ENCODE measurements around the gene FBXW2.

- TF ChIP-seq, protein P1, sequence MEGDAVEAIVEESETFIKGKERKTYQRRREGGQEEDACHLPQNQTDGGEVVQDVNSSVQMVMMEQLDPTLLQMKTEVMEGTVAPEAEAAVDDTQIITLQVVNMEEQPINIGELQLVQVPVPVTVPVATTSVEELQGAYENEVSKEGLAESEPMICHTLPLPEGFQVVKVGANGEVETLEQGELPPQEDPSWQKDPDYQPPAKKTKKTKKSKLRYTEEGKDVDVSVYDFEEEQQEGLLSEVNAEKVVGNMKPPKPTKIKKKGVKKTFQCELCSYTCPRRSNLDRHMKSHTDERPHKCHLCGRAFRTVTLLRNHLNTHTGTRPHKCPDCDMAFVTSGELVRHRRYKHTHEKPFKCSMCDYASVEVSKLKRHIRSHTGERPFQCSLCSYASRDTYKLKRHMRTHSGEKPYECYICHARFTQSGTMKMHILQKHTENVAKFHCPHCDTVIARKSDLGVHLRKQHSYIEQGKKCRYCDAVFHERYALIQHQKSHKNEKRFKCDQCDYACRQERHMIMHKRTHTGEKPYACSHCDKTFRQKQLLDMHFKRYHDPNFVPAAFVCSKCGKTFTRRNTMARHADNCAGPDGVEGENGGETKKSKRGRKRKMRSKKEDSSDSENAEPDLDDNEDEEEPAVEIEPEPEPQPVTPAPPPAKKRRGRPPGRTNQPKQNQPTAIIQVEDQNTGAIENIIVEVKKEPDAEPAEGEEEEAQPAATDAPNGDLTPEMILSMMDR (IDR thresholded peaks at IDR 0.05): no peak
- TF ChIP-seq POLR2AphosphoS5 (IDR thresholded peaks at IDR 0.05): no peak
Observed at GRCh38 chr9:120778758-120779157, 14.5 kb downstream of the FBXW2 start.

Measured in upper lobe of left lung (tissue), 4 donors.